IMR-90 (cell line): ENCODE measurements around the gene TLNRD1. TPM values are rescaled to one million over a fixed set of nuclear protein-coding genes. Genes with fewer than 3 reads are reported as not detected.

Experiments
- ATAC-seq: fragments of 200-7000 bp; cut with Tn5 transposase; 2 replicates; pipeline ENCODE4 v1.9.1; 2020; ENCODE audit warnings: low read depth, mild to moderate bottlenecking, moderate library complexity
- BruUV-seq: library from RNA; stranded (reverse); fragments of 400-500 nt; replicated peaks from 2 replicates; lab custom pipeline; 2021; lab: Mats Ljungman, UMichigan
- CTCF ChIA-PET: fragments of 300-600 bp; formaldehyde crosslinking; extraction: SDS; loops from one replicate; lab custom pipeline; 2021; ENCODE audit warnings: antibody characterized with exemption; lab: Yijun Ruan, JAX
- POLR2A ChIA-PET: fragments of 300-600 bp; sonication (Branson Sonifier 250); formaldehyde crosslinking; loops from one replicate; lab custom pipeline; 2022; ENCODE audit warnings: antibody characterized with exemption; ENCODE audit not compliant: unreplicated experiment; lab: Charles Lee
- DNase-seq: peaks from one replicate; pipeline ENCODE4 v3.0.0; 2013
- H2AFZ ChIP-seq: replicated peaks from 2 replicates; pipeline ENCODE3; 2013; ENCODE audit warnings: low read length, mild to moderate bottlenecking; ENCODE audit not compliant: poor library complexity
- H2AK5ac ChIP-seq: 2 replicates; pipeline ENCODE4 v1.6.1; 2013; ENCODE audit warnings: low read depth, low read length, inconsistent platforms
- H2AK9ac ChIP-seq: replicated peaks from 2 replicates; pipeline ENCODE3; 2013; ENCODE audit warnings: mild to moderate bottlenecking, low read depth, low read length, moderate library complexity; ENCODE audit not compliant: poor library complexity
- H2BK120ac ChIP-seq: 2 replicates; pipeline ENCODE4 v1.6.1; 2013; ENCODE audit warnings: low read depth, low read length, inconsistent platforms
- H2BK15ac ChIP-seq: 3 replicates; pipeline ENCODE4 v1.6.1; 2013; ENCODE audit warnings: low read depth, low read length, inconsistent platforms
- H2BK20ac ChIP-seq: 2 replicates; pipeline ENCODE4 v1.6.1; 2013; ENCODE audit warnings: low read depth, mild to moderate bottlenecking, inconsistent platforms, low read length, moderate library complexity
- H2BK5ac ChIP-seq: 2 replicates; pipeline ENCODE4 v1.6.1; 2013; ENCODE audit warnings: mild to moderate bottlenecking, low read depth, low read length, inconsistent platforms; ENCODE audit not compliant: poor library complexity, severe bottlenecking
- H3K14ac ChIP-seq: replicated peaks from 2 replicates; pipeline ENCODE4 v1.6.1; 2013; ENCODE audit warnings: low read depth, low read length, inconsistent platforms
- H3K18ac ChIP-seq: 2 replicates; pipeline ENCODE4 v1.6.1; 2013; ENCODE audit warnings: low read depth, low read length, control low read depth
- H3K23ac ChIP-seq: 2 replicates; pipeline ENCODE4 v1.6.1; 2013; ENCODE audit warnings: low read depth, low read length, inconsistent platforms
- H3K27ac ChIP-seq: 2 replicates; pipeline ENCODE4 v1.5.1; 2013; ENCODE audit warnings: mild to moderate bottlenecking, control low read depth, low read length; ENCODE audit not compliant: insufficient read depth
- H3K27me3 ChIP-seq: 2 replicates; pipeline ENCODE4 v1.6.1; 2013; ENCODE audit warnings: low read length; ENCODE audit not compliant: control insufficient read depth, insufficient read depth
- H3K36me3 ChIP-seq: 2 replicates; pipeline ENCODE4 v1.6.1; 2013; ENCODE audit warnings: low read length, mixed read lengths; ENCODE audit not compliant: control insufficient read depth, insufficient read depth
- H3K4ac ChIP-seq: 2 replicates; pipeline ENCODE4 v1.6.1; 2013; ENCODE audit warnings: low read depth, low read length, inconsistent platforms
- H3K4me1 ChIP-seq: 2 replicates; pipeline ENCODE4 v1.6.1; 2013; ENCODE audit warnings: low read length, mixed read lengths; ENCODE audit not compliant: control insufficient read depth, insufficient read depth
- H3K4me2 ChIP-seq: 2 replicates; pipeline ENCODE4 v1.6.1; 2013; ENCODE audit warnings: low read depth, mild to moderate bottlenecking, control low read depth, low read length, moderate library complexity
- H3K4me3 ChIP-seq: 2 replicates; pipeline ENCODE4 v1.5.1; 2013; ENCODE audit warnings: low read depth, mild to moderate bottlenecking, control low read depth, low read length, moderate library complexity; ENCODE audit not compliant: insufficient read depth
- H3K56ac ChIP-seq: 2 replicates; pipeline ENCODE4 v1.6.1; 2013; ENCODE audit warnings: low read length, inconsistent platforms; ENCODE audit not compliant: insufficient read depth; ENCODE audit errors: extremely low read depth
- H3K79me1 ChIP-seq, 2 experiments: 2 replicates each; pipeline ENCODE4 v1.6.1; 2013; ENCODE audit warnings: low read length in 2 of 2, inconsistent platforms in 1 of 2, low read depth in 1 of 2
- H3K9ac ChIP-seq: 2 replicates; pipeline ENCODE4 v1.6.1; 2013; ENCODE audit warnings: low read depth, low read length, control low read depth
- H3K9me1 ChIP-seq: 2 replicates; pipeline ENCODE4 v1.6.1; 2013; ENCODE audit warnings: low read length, inconsistent platforms; ENCODE audit not compliant: insufficient read depth
- H3K9me3 ChIP-seq: 2 replicates; pipeline ENCODE4 v1.6.1; 2013; ENCODE audit warnings: low read length; ENCODE audit not compliant: control insufficient read depth, insufficient read depth
- H4K20me1 ChIP-seq: 2 replicates; pipeline ENCODE4 v1.6.1; 2013; ENCODE audit warnings: low read length, inconsistent platforms; ENCODE audit not compliant: insufficient read depth
- H4K5ac ChIP-seq: 2 replicates; pipeline ENCODE4 v1.6.1; 2013; ENCODE audit warnings: mild to moderate bottlenecking, low read depth, low read length, control low read depth
- H4K8ac ChIP-seq, 2 experiments: 2 replicates each; pipeline ENCODE4 v1.6.1; 2013; ENCODE audit warnings: low read depth in 2 of 2, low read length in 2 of 2, control low read depth in 1 of 2, inconsistent platforms in 1 of 2
- H4K91ac ChIP-seq: 2 replicates; pipeline ENCODE4 v1.6.1; 2013; ENCODE audit warnings: low read depth, low read length, inconsistent platforms; ENCODE audit not compliant: insufficient read depth
- CEBPB ChIP-seq: IDR thresholded peaks from 2 replicates; pipeline ENCODE4 v1.6.1; 2012; ENCODE audit warnings: low read depth, low read length, improper control_type of control experiment
- WGBS, 2 experiments: methylation state at CpG; one replicate each; pipeline versions ENCODE4 v1.1.5 to v1.1.7; 2013; ENCODE audit warnings: missing lambda C conversion rate in 2 of 2; ENCODE audit not compliant: insufficient read length in 1 of 2; ENCODE audit errors: extremely low coverage in 2 of 2; 5-methylcytosine and 5-hydroxymethylcytosine counted together
- dilution Hi-C: fragments of 300-500 bp; cut with HindIII; formaldehyde crosslinking; loops from one replicate; pipeline ENCODE4 v1.14.3; 2018; ENCODE audit warnings: low sequenced_read_pairs; ENCODE audit not compliant: unreplicated experiment
- in situ Hi-C: fragments of 300-500 bp; cut with MboI; formaldehyde crosslinking; loops from 3 replicates; pipeline ENCODE4 v1.14.3; 2019; ENCODE audit warnings: low sequenced_read_pairs, inconsistent platforms, mixed read lengths
- intact Hi-C: fragments of 100-400 bp; cut with micrococcal nuclease; formaldehyde crosslinking; loops from 2 replicates; pipeline ENCODE4 v1.10.0; 2022
- polyA plus RNA-seq, 3 experiments: library from polyadenylated mRNA; depleted of rRNA; stranded (reverse); fragments of >200 nt; gene quantifications; 2 replicates each; pipeline ENCODE4 v1.2.3, GENCODE V29; 2012; ENCODE audit warnings: low replicate concordance in 1 of 3
- total RNA-seq: library from RNA; depleted of rRNA; stranded (reverse); fragments of >200 nt; gene quantifications from 2 replicates; pipeline ENCODE4 v1.2.3, GENCODE V29; 2012
- TF ChIP-seq, protein P1 (sequence below): fragments of 150-350 bp; IDR thresholded peaks from 2 replicates; pipeline ENCODE4 v1.6.1; 2016; ENCODE audit warnings: low read depth, mild to moderate bottlenecking, low read length, moderate library complexity, borderline replicate concordance

TLNRD1 gene
- total and polyA plus RNA-seq, 2 of the 4 experiments (the other 2 are of a cell fraction), result 2.2 to 6.8 TPM

DNA sequence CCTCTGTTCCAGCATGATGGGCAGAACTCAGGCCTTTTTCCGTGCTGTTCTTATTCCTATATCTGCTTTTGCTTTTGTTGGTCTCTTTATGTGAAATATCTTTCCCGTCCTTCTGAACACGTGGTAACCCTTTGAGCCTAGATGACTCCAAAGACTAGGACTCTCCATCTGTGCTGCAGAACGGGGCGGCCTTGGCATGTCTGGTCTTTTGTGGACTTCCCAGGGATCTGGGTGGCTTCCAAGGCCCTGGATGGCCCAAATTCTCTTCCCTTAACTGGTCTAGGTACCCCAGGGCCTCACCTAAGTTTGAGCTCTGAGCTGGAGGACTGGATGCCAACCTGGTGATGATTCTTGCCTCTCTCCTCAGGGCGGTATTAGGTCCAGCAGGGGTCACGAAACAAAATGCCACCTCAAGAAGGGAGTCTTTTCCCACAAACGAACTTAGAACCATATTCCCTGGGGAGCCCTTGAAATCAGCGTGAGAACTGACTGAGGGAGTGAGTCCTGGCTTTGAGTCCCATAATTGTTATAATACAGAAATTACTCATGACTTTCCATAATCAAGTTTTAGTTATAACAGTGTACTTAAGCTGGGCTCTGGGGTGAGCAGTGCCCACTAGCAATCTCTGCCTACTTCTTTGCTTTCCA, 13.8 kb downstream of the TLNRD1 start:
- Histone ChIP-seq H3K4me1 (no peaks in the 10 kb centered on the region), H3K4me3 (no peak overlapping the region), H2AFZ (no peak overlapping the region), H2BK15ac (no peak overlapping the region), H3K14ac (no peak overlapping the region), H3K36me3 (no peaks in the 10 kb centered on the region), H3K27ac (no peak overlapping the region), H2BK5ac (no peak overlapping the region), H2BK120ac (no peak overlapping the region), H3K23ac (no peak overlapping the region), H3K9me3 (no peaks in the 10 kb centered on the region), H4K20me1 (no peaks in the 10 kb centered on the region), H3K9ac (no peak overlapping the region), H3K27me3 (no peaks in the 10 kb centered on the region), H4K91ac (no peak overlapping the region), H3K4me2 (no peak overlapping the region), H3K9me1 (no peaks in the 10 kb centered on the region; the same call in 1 of the 2 replicates), H3K56ac (no peak overlapping the region), H4K5ac (no peak overlapping the region), H2AK9ac (no peak overlapping the region), H2AK5ac (no peak overlapping the region), H4K8ac (no peak overlapping the region), H3K4ac (no peak overlapping the region), H2BK20ac (no peak overlapping the region), H3K79me1 (peaks cover 0 to 26% of the 10 kb centered on the region in 2 experiments; a peak in 3 of 4 replicates), H3K18ac (no peak overlapping the region)
- no peak for TF ChIP-seq CEBPB
- TF ChIP-seq, protein P1, sequence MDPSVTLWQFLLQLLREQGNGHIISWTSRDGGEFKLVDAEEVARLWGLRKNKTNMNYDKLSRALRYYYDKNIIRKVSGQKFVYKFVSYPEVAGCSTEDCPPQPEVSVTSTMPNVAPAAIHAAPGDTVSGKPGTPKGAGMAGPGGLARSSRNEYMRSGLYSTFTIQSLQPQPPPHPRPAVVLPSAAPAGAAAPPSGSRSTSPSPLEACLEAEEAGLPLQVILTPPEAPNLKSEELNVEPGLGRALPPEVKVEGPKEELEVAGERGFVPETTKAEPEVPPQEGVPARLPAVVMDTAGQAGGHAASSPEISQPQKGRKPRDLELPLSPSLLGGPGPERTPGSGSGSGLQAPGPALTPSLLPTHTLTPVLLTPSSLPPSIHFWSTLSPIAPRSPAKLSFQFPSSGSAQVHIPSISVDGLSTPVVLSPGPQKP, result no peak
- ATAC-seq (no peak), DNase-seq (no peak)
- CTCF ChIA-PET, result no interaction called here
- in situ Hi-C loops (no loop called here), intact Hi-C loops (no loop called here), dilution Hi-C loops (no loop called here)
- WGBS, 2 experiments, result 100% methylated on average over 2 of the region's 9 CpGs; no CpG with 5 or more reads in 1 of the 2 experiments
- no TSS peak for BruUV-seq
- POLR2A ChIA-PET, result no interaction called here
